Mesothelial cell of epicardium (in vitro differentiated cells): Measurements from ENCODE around the gene TMEM39A. TPM values are rescaled to one million over a fixed set of nuclear protein-coding genes. Genes with fewer than 3 reads are reported as not detected.
A peak's percentile ranks its signal among the peaks of the same experiment; 100 is the strongest.

Experiments
- DNase-seq, 2 experiments: peaks; one replicate each; pipeline ENCODE4 v3.0.0; 2021; ENCODE audit warnings: low spot score in 2 of 2; ENCODE audit not compliant: unreplicated experiment in 2 of 2
- H3K27ac Mint-ChIP-seq: 2 replicates; pipeline ENCODE4 v1.8.0; 2021; ENCODE audit warnings: mixed read lengths
- H3K27me3 Mint-ChIP-seq: 2 replicates; pipeline ENCODE4 v1.8.0; 2021; ENCODE audit warnings: low read depth, mixed read lengths
- H3K36me3 Mint-ChIP-seq: 2 replicates; pipeline ENCODE4 v1.8.0; 2021; ENCODE audit warnings: mixed read lengths
- H3K4me1 Mint-ChIP-seq: 2 replicates; pipeline ENCODE4 v1.8.0; 2021; ENCODE audit warnings: mixed read lengths
- H3K4me3 Mint-ChIP-seq: 2 replicates; pipeline ENCODE4 v1.8.0; 2021; ENCODE audit warnings: mild to moderate bottlenecking, moderate library complexity, mixed read lengths
- H3K9me3 Mint-ChIP-seq: 2 replicates; pipeline ENCODE4 v1.8.0; 2021; ENCODE audit warnings: mixed read lengths
- total RNA-seq: library from RNA; stranded (reverse); gene quantifications from 3 replicates; pipeline ENCODE4 v1.2.1, GENCODE V29; 2021
- TF ChIP-seq, protein P1 (sequence below): fragments of 200-600 bp; sonication (generic); IDR thresholded peaks from one replicate; pipeline ENCODE4 v1.5.0; 2021; ENCODE audit warnings: antibody characterized with exemption; ENCODE audit not compliant: unreplicated experiment

TMEM39A gene, protein sequence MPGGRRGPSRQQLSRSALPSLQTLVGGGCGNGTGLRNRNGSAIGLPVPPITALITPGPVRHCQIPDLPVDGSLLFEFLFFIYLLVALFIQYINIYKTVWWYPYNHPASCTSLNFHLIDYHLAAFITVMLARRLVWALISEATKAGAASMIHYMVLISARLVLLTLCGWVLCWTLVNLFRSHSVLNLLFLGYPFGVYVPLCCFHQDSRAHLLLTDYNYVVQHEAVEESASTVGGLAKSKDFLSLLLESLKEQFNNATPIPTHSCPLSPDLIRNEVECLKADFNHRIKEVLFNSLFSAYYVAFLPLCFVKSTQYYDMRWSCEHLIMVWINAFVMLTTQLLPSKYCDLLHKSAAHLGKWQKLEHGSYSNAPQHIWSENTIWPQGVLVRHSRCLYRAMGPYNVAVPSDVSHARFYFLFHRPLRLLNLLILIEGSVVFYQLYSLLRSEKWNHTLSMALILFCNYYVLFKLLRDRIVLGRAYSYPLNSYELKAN
- 66.8 to 75.6 TPM (median 69.6 TPM) in 3 replicates for total RNA-seq

DNA sequence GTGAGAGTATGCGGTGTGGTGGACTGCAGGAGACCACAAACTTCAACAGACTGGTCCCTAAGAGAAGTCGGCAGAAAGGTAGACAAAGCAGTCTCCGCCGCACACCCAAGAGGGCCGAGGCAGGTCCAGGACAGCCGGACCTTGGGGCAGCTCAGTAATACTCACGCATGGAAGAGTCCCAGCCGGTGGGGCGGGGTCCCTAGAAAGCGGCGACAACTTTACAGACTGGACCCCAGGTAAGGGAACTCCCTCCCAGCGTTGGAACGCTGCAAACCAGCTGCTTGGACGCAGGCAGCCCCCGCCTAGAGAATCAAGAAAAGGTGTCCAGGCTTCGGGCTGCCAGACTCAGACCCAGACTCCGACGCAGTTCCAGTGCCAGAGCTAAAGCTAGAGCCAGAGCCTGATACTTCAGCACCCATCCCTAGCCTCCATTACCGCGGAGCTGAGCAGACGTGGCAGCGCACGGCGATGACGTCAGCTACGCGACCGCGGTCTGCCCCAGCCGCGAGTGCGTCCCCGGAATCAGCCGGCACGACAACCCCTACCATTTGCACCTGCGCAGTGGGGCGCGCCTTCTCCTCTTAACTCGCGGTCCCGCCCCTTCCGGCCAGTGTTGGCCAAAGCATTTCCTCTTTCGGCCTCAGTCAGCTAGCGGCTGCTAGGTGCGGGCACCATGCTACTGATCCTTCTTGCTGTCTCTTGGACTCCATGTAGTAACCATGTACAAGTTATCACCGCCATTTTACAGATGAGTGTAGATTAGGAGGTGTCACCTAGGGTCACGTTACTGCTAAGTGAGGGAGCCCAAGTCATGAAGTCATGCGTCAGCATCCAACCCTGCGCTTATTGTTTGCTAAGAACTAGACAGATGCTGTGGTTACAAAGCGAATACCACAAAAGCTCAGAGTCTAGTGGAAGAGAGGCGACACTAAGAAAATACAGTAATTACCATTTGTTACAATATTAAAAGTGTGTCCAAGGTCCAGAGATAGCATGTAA, at the start of gene TMEM39A:
TSS of gene TMEM39A (minus strand) at position 445 of the 999 bp plus-strand sequence. CDS start 1,541 bp downstream, outside the sequence.
- H3K27ac Mint-ChIP-seq, result peak within 1 kb of the TSS; percentile 99
- peaks cover 14% of the 10 kb centered on the region for H3K36me3 Mint-ChIP-seq
- TF ChIP-seq, protein P1, sequence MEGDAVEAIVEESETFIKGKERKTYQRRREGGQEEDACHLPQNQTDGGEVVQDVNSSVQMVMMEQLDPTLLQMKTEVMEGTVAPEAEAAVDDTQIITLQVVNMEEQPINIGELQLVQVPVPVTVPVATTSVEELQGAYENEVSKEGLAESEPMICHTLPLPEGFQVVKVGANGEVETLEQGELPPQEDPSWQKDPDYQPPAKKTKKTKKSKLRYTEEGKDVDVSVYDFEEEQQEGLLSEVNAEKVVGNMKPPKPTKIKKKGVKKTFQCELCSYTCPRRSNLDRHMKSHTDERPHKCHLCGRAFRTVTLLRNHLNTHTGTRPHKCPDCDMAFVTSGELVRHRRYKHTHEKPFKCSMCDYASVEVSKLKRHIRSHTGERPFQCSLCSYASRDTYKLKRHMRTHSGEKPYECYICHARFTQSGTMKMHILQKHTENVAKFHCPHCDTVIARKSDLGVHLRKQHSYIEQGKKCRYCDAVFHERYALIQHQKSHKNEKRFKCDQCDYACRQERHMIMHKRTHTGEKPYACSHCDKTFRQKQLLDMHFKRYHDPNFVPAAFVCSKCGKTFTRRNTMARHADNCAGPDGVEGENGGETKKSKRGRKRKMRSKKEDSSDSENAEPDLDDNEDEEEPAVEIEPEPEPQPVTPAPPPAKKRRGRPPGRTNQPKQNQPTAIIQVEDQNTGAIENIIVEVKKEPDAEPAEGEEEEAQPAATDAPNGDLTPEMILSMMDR, result peak; percentile 14
- peak; percentile 99 for DNase-seq
- H3K4me3 Mint-ChIP-seq, result peak within 1 kb of the TSS; percentile 99
- H3K9me3 Mint-ChIP-seq, result no peaks in the 10 kb centered on the region
- H3K4me1 Mint-ChIP-seq, result peaks cover 32% of the 10 kb centered on the region
- peaks cover 1% of the 10 kb centered on the region for H3K27me3 Mint-ChIP-seq

DNA sequence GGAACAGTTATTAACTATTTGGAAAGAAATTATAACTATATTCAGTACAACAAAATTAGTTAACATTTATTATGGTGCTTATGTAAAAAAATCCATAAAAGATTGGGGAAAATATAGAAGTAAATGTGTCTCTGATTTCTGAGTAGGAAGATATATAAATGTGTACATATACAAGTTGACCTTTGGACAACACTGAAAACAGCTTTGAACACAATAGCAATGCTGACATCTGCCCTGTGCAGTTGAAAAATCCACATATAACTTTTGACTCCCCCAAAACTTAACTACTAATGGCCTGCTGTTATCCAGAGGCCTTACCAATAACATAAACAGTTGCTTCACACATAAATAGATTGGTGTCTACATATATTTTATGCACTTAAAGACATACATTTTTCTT, 47.3 kb upstream of the TMEM39A start:
- H3K9me3 Mint-ChIP-seq, result no peaks in the 10 kb centered on the region
- no peaks in the 10 kb centered on the region for H3K27me3 Mint-ChIP-seq
- TF ChIP-seq, protein P1, result no peak
- H3K36me3 Mint-ChIP-seq, result peaks cover 40% of the 10 kb centered on the region
- no peaks in the 10 kb centered on the region for H3K4me1 Mint-ChIP-seq
- H3K27ac Mint-ChIP-seq, result no peak overlapping the region
- no peak for DNase-seq
- H3K4me3 Mint-ChIP-seq, result no peak overlapping the region

DNA sequence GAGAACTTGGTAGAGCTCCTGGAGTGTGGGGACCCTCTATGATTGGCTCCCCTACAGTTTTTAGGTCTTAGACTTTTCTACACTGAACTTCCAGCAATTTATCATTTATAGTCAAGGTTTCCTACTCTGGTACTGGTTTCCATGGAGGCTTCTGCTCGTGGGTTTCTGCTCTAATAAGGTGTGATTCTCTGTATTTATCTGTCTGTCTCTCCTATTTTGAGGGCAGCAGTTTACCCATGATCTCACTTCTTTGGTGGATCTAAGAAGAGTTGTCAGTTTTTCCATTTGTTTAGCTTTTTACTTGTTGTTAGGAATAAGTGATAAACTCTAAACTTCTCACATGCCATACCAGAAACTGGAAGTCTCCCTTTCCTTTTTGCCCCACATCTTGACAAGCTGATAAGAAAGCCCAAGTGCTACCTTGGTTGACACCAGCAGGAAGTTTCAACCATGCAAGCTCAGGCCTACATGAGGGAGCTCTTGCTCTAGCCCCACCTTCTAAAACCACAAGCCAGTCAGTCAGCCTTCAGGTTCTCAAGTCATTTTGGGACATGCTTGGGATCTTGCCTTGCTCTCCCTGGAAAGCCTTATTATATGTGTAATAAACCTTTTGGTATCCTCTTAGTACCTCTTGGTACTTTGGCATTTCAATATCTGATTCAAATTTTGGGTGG, 44.9 kb upstream of the TMEM39A start:
- no peaks in the 10 kb centered on the region for H3K27me3 Mint-ChIP-seq
- H3K4me1 Mint-ChIP-seq, result no peaks in the 10 kb centered on the region
- H3K4me3 Mint-ChIP-seq, result no peak overlapping the region
- H3K9me3 Mint-ChIP-seq, result no peaks in the 10 kb centered on the region
- no peak for DNase-seq
- TF ChIP-seq, protein P1, result no peak
- peaks cover 35% of the 10 kb centered on the region for H3K36me3 Mint-ChIP-seq
- no peak overlapping the region for H3K27ac Mint-ChIP-seq

DNA sequence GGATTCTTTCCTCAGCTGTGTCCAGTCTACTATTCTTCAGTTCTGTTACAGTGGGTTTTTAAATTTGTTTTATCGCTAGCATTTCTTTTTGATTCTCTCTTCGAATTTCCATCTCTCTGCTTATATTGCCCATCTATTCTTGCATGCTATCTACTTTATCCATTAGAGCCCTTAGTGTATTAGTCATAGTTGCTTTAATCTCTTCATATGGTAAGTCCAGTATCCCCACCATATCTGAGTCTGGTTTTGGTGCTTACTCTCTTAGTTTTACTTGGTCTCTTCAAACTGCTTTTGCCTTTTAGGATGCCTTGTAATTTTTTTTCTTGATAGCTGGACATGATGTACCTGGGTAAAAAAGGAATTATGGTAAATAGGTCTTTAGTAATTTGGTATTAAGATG, 44.0 kb upstream of the TMEM39A start:
- Mint-ChIP-seq H3K27ac (no peak overlapping the region), H3K27me3 (no peaks in the 10 kb centered on the region), H3K9me3 (no peaks in the 10 kb centered on the region), H3K36me3 (peaks cover 31% of the 10 kb centered on the region), H3K4me3 (no peak overlapping the region), H3K4me1 (no peaks in the 10 kb centered on the region)
- TF ChIP-seq, protein P1, result no peak
- DNase-seq, result no peak

DNA sequence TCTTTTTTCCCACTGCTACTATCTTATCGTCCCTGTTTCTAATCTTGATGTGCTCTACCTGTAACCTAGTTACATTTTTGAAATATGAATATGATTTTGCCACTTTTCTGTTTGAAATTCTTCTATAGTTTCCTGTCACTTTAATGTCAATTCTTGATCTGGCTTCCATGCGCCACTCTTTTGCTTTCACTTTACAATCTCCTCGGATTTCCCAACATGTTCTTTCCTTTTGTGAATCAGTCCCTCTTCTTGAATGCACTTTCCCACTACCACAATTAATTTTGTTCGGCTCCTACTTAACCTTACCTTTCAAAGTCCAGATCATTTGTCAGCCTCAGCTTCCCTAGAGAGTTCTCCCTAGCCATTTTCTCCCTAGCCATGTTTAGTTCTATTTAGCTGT, 43.2 kb upstream of the TMEM39A start:
- H3K9me3 Mint-ChIP-seq, result no peaks in the 10 kb centered on the region
- TF ChIP-seq, protein P1, result no peak
- H3K4me1 Mint-ChIP-seq, result peaks cover 1% of the 10 kb centered on the region
- no peak overlapping the region for H3K27ac Mint-ChIP-seq
- no peak overlapping the region for H3K4me3 Mint-ChIP-seq
- H3K27me3 Mint-ChIP-seq, result no peaks in the 10 kb centered on the region
- DNase-seq, result no peak
- peaks cover 31% of the 10 kb centered on the region for H3K36me3 Mint-ChIP-seq
